ENCODE data around the gene MYLK.

- TF ChIP-seq POLR2A (IDR thresholded peaks at IDR 0.05; ENCODE audit: low read depth, low read length) (no peak), CEBPB (IDR thresholded peaks at IDR 0.05; ENCODE audit: low read depth, low read length) (no peak), CTCF (conservative IDR thresholded peaks at IDR 0.05; ENCODE audit: low read depth, low read length) (no peak), USF2 (IDR thresholded peaks at IDR 0.05; ENCODE audit: low read depth, low read length) (no peak), RAD21 (IDR thresholded peaks at IDR 0.05; ENCODE audit: low read length) (no peak)
Measured at GRCh38 chr3:123832692-123833397, 51.3 kb downstream of the MYLK start.

Measured in IMR-90 (cell line).